Keratinocyte (primary cell): ENCODE measurements around the gene GREM2.

Source experiments
- CTCF ChIP-seq, 3 experiments: IDR thresholded peaks in 1 of 3; conservative IDR thresholded peaks in 1 of 3; optimal IDR thresholded peaks in 1 of 3; 2 replicates in 2 of 3; 3 replicates in 1 of 3; pipeline versions ENCODE3 to v1.5.1; 2011; ENCODE audit warnings: low read length in 3 of 3, mild to moderate bottlenecking in 3 of 3, moderate library complexity in 2 of 3, control low read depth in 1 of 3, inconsistent platforms in 1 of 3; ENCODE audit not compliant: insufficient read depth in 2 of 3; ENCODE audit errors: extremely low read depth in 1 of 3
- EZH2 ChIP-seq: IDR thresholded peaks from one replicate; pipeline ENCODE4 v1.6.1; 2012; ENCODE audit warnings: inconsistent platforms, mild to moderate bottlenecking, low read length, moderate library complexity

GRCh38 chr1:240577095-240577494 lies 34.9 kb downstream of the GREM2 start:
- TF ChIP-seq CTCF (optimal IDR thresholded peaks at IDR 0.05 in 1 of 3, IDR thresholded peaks at IDR 0.05 in 1 of 3, conservative IDR thresholded peaks at IDR 0.05 in 1 of 3; ENCODE audit: extremely low read depth in 1 of 3, insufficient read depth in 2 of 3, low read length in 3 of 3) (no peak), EZH2 (no peak)
